Loucy (cell line): ENCODE results near the gene GRIA3.

Experiments
- CTCF ChIP-seq: fragments of 200-600 bp; sonication (generic); conservative IDR thresholded peaks from 2 replicates; pipeline ENCODE4 v1.5.1; 2014; ENCODE audit warnings: mild to moderate bottlenecking, antibody characterized with exemption, low read length
- EZH2phosphoT487 ChIP-seq: fragments of 200-600 bp; IDR thresholded peaks from 2 replicates; pipeline ENCODE4 v1.6.1; 2018; ENCODE audit warnings: antibody characterized with exemption, mild to moderate bottlenecking, moderate library complexity, borderline replicate concordance

DNA sequence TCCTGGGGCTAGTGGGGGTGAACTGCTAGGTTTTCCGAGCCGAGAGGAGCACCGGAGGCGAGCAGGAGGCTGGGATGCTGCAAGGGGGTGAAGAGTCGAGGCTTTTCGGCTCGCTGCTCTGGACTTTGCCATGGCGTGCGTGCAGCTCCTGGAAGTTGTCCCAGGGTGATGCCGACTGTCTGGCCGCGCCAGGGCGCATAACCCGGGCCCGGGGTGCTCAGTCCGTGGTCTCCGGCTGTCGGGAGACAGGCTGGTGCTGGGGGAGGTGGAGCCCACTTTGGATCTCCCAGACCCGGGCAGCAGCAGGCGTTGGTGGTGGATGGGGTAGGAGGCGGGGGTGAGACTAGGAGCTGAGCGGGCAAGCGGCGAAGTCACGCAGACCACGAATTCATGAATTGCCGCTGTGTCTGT lies 793 bp downstream of the GRIA3 start:
- TF ChIP-seq CTCF (no peak), EZH2phosphoT487 (no peak)
